ENCODE data around the gene MIS12.

The MIS12 gene

DNA sequence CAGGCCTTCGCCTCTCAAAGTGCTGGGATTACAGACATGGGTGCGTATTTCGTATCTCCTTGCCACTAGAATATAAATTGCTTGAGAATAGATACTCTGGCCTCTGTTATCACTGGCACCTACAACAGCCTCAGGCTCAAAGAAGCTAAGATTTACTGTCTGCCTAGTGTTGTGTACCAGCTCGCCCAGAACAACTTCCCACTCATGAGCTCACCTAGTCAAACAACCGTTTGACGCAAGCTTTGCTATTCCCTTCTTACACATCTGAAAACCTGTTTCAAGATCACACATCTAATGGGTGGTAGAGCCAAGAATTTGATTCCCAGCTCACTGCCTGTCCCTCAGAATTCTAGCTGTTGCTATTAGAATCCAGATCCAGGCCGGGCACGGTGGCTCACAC lies 24.4 kb downstream of the MIS12 start:
- Histone ChIP-seq H2AK5ac (ENCODE audit: low read depth, low read length) (no peak overlapping the region), H3K36me3 (replicated peaks in 1 of 2; ENCODE audit: control insufficient read depth in 2 of 2, insufficient read depth in 2 of 2, low read length in 2 of 2) (no peaks in the 10 kb centered on the region), H4K91ac (ENCODE audit: low read depth, low read length, poor library complexity) (no peak overlapping the region), H3K4ac (ENCODE audit: low read length) (no peak overlapping the region), H3K27me3 (ENCODE audit: control insufficient read depth in 3 of 3, insufficient read depth in 3 of 3, low read depth in 1 of 3, low read length in 3 of 3) (no peaks in the 10 kb centered on the region), H3K4me3 (ENCODE audit: low read length in 2 of 2) (no peak overlapping the region), H3K27ac (replicated peaks; ENCODE audit: low read length) (peak overlapping the region; percentile 1), H3K18ac (ENCODE audit: low read length) (no peak overlapping the region), H3K79me1 (ENCODE audit: low read depth, low read length) (no peaks in the 10 kb centered on the region), H2AFZ (ENCODE audit: low read length) (no peak overlapping the region), H3K9ac (ENCODE audit: low read depth, low read length, poor library complexity) (no peak overlapping the region), H2BK15ac (ENCODE audit: low read length) (no peak overlapping the region), H3K4me2 (ENCODE audit: insufficient read depth, low read length, poor library complexity, severe bottlenecking) (no peak overlapping the region), H3K23ac (ENCODE audit: low read depth, low read length, poor library complexity) (no peak overlapping the region), H2BK12ac (ENCODE audit: low read length) (no peak overlapping the region), H3K4me1 (ENCODE audit: control insufficient read depth in 2 of 2, insufficient read depth in 1 of 2, low read depth in 1 of 2, low read length in 2 of 2) (peaks cover 6 to 13% of the 10 kb centered on the region in 2 donors), H3K9me3 (replicated peaks in 1 of 2; ENCODE audit: control insufficient read depth in 2 of 2, insufficient read depth in 1 of 2, low read depth in 1 of 2, low read length in 2 of 2) (no peaks in the 10 kb centered on the region), H2BK5ac (ENCODE audit: low read length) (no peak overlapping the region), H3K14ac (ENCODE audit: low read length) (no peak overlapping the region), H4K8ac (ENCODE audit: low read depth, low read length) (no peak overlapping the region), H2BK120ac (ENCODE audit: low read depth, low read length) (no peak overlapping the region)
- no CpG with 5 or more reads among the region's 8 CpGs for WGBS, 2 donors (ENCODE audit: extremely low coverage in 2 of 2, insufficient read length in 2 of 2, insufficient replicate concordance in 1 of 2)
- DNase-seq (ENCODE audit: low spot score): no peak

DNA sequence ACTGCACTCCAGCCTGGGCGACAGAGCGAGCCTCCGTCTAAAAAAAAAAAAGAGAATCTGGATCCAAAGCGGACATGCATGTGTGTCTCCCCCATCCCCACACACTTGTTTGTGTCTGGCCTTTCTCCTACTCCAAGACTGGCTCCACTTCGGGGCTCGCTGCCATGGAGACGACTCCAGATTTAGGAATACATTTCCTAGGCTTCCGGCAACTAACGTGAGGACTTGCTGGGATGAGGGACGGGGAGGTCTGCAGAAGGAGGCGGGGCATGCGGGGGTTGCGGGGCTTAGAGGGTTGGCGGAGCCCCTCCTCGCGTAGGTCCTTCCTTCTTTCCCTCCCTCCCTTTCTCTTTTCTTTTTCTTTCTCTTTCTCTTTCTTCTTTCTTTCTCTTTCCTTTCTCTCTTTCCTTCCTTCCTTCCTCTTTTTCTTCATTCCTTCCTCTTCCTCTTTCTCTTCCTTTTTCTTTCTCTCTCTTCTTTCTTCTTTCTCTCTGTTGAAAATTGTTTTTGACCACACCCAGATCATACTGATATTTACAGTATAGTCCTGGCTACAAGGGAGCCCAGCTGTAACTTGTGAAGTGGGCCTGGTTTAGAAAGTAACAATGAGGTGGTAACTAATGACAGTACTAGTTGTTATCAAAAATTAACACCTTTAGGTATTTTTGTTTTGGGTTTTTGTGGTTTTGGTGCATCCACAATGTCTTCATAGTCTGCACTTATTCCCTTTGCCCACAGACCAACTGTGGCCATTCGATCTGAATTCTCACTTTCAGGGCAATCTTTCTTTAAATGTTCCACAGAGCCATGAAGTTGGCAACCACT lies 25.2 kb downstream of the MIS12 start:
- H2BK5ac ChIP-seq (ENCODE audit: low read length): no peak overlapping the region
- H3K18ac ChIP-seq (ENCODE audit: low read length): no peak overlapping the region
- H3K14ac ChIP-seq (ENCODE audit: low read length): no peak overlapping the region
- no peaks in the 10 kb centered on the region for H3K79me1 ChIP-seq (ENCODE audit: low read depth, low read length)
- peaks cover 6 to 13% of the 10 kb centered on the region in 2 donors for H3K4me1 ChIP-seq (ENCODE audit: control insufficient read depth in 2 of 2, insufficient read depth in 1 of 2, low read depth in 1 of 2, low read length in 2 of 2)
- H2AFZ ChIP-seq (ENCODE audit: low read length): peak overlapping the region; percentile 58
- WGBS, 2 donors (ENCODE audit: extremely low coverage in 2 of 2, insufficient read length in 2 of 2, insufficient replicate concordance in 1 of 2): no CpG with 5 or more reads among the region's 17 CpGs
- no peak overlapping the region for H3K23ac ChIP-seq (ENCODE audit: low read depth, low read length, poor library complexity)
- no peak overlapping the region for H2BK120ac ChIP-seq (ENCODE audit: low read depth, low read length)
- no peak overlapping the region for H3K27ac ChIP-seq (replicated peaks; ENCODE audit: low read length)
- H2AK5ac ChIP-seq (ENCODE audit: low read depth, low read length): no peak overlapping the region
- H4K91ac ChIP-seq (ENCODE audit: low read depth, low read length, poor library complexity): no peak overlapping the region
- H2BK12ac ChIP-seq (ENCODE audit: low read length): no peak overlapping the region
- no peak for DNase-seq (ENCODE audit: low spot score)
- no peak overlapping the region for H3K9ac ChIP-seq (ENCODE audit: low read depth, low read length, poor library complexity)
- H3K4me2 ChIP-seq (ENCODE audit: insufficient read depth, low read length, poor library complexity, severe bottlenecking): no peak overlapping the region
- no peaks in the 10 kb centered on the region for H3K27me3 ChIP-seq (ENCODE audit: control insufficient read depth in 3 of 3, insufficient read depth in 3 of 3, low read depth in 1 of 3, low read length in 3 of 3)
- no peak overlapping the region for H3K4ac ChIP-seq (ENCODE audit: low read length)
- no peaks in the 10 kb centered on the region for H3K9me3 ChIP-seq (replicated peaks in 1 of 2; ENCODE audit: control insufficient read depth in 2 of 2, insufficient read depth in 1 of 2, low read depth in 1 of 2, low read length in 2 of 2)
- H3K4me3 ChIP-seq (ENCODE audit: low read length in 2 of 2): no peak overlapping the region
- H3K36me3 ChIP-seq (replicated peaks in 1 of 2; ENCODE audit: control insufficient read depth in 2 of 2, insufficient read depth in 2 of 2, low read length in 2 of 2): no peaks in the 10 kb centered on the region
- H4K8ac ChIP-seq (ENCODE audit: low read depth, low read length): no peak overlapping the region
- H2BK15ac ChIP-seq (ENCODE audit: low read length): no peak overlapping the region

DNA sequence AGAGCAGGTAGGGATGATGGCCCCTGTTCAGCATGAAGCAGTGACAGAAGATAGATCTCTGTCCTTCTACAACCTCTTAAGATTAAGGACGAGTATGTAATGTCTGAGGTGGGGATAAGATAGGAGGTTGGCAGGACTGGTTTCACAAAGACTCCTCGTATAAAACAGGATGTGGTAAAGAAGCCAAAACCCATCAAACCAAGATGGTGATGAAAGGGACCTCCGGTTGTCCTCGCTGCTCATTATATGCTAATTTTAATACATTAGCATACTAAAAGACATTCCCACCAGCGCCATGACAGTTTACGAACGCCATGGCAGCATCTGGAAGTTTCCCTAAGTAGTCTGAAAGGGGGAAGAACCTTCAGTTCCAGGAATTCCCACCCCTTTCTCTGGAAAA lies 27.3 kb downstream of the MIS12 start:
- H2AFZ ChIP-seq (ENCODE audit: low read length): no peak overlapping the region
- H3K27me3 ChIP-seq (ENCODE audit: control insufficient read depth in 3 of 3, insufficient read depth in 3 of 3, low read depth in 1 of 3, low read length in 3 of 3): no peaks in the 10 kb centered on the region
- H3K23ac ChIP-seq (ENCODE audit: low read depth, low read length, poor library complexity): no peak overlapping the region
- H2AK5ac ChIP-seq (ENCODE audit: low read depth, low read length): no peak overlapping the region
- no peak overlapping the region for H3K18ac ChIP-seq (ENCODE audit: low read length)
- no peak overlapping the region for H3K4me2 ChIP-seq (ENCODE audit: insufficient read depth, low read length, poor library complexity, severe bottlenecking)
- no peak overlapping the region for H2BK5ac ChIP-seq (ENCODE audit: low read length)
- no peak overlapping the region for H3K27ac ChIP-seq (replicated peaks; ENCODE audit: low read length)
- H3K79me1 ChIP-seq (ENCODE audit: low read depth, low read length): no peaks in the 10 kb centered on the region
- no peak overlapping the region for H3K4ac ChIP-seq (ENCODE audit: low read length)
- H3K9me3 ChIP-seq (replicated peaks in 1 of 2; ENCODE audit: control insufficient read depth in 2 of 2, insufficient read depth in 1 of 2, low read depth in 1 of 2, low read length in 2 of 2): no peaks in the 10 kb centered on the region
- H3K4me3 ChIP-seq (ENCODE audit: low read length in 2 of 2): no peak overlapping the region
- H4K8ac ChIP-seq (ENCODE audit: low read depth, low read length): no peak overlapping the region
- H3K4me1 ChIP-seq (ENCODE audit: control insufficient read depth in 2 of 2, insufficient read depth in 1 of 2, low read depth in 1 of 2, low read length in 2 of 2): peaks cover 5 to 9% of the 10 kb centered on the region in 2 donors
- no peak overlapping the region for H2BK12ac ChIP-seq (ENCODE audit: low read length)
- H2BK15ac ChIP-seq (ENCODE audit: low read length): no peak overlapping the region
- DNase-seq (ENCODE audit: low spot score): no peak
- WGBS, 2 donors (ENCODE audit: extremely low coverage in 2 of 2, insufficient read length in 2 of 2, insufficient replicate concordance in 1 of 2): no CpG with 5 or more reads among the region's 7 CpGs
- H2BK120ac ChIP-seq (ENCODE audit: low read depth, low read length): no peak overlapping the region
- no peak overlapping the region for H3K14ac ChIP-seq (ENCODE audit: low read length)
- H3K9ac ChIP-seq (ENCODE audit: low read depth, low read length, poor library complexity): no peak overlapping the region
- H3K36me3 ChIP-seq (replicated peaks in 1 of 2; ENCODE audit: control insufficient read depth in 2 of 2, insufficient read depth in 2 of 2, low read length in 2 of 2): no peaks in the 10 kb centered on the region
- no peak overlapping the region for H4K91ac ChIP-seq (ENCODE audit: low read depth, low read length, poor library complexity)

DNA sequence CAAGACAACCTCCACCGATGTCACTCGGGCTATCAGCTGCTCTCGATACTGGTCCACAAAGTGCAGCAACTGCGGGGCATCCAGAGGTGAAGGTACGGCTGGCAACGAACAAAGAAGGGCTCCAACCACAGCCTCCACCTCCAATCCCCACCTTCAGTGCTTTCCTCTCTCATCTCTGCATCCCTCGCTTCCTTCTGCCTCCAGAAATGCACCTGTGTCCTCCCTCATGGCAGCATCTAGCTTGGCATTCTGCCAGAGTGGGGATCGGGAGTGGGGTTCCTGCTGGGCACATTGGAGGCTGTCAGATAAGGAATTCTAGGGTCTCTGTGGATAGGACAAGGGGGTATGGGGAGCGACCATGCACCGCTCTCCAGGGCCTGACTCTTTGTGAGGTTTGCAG lies 28.6 kb downstream of the MIS12 start:
- Histone ChIP-seq H2BK15ac (ENCODE audit: low read length) (no peak overlapping the region), H3K23ac (ENCODE audit: low read depth, low read length, poor library complexity) (no peak overlapping the region), H2BK5ac (ENCODE audit: low read length) (no peak overlapping the region), H3K79me1 (ENCODE audit: low read depth, low read length) (no peaks in the 10 kb centered on the region), H2AK5ac (ENCODE audit: low read depth, low read length) (no peak overlapping the region), H3K9ac (ENCODE audit: low read depth, low read length, poor library complexity) (no peak overlapping the region), H3K4me2 (ENCODE audit: insufficient read depth, low read length, poor library complexity, severe bottlenecking) (no peak overlapping the region), H4K91ac (ENCODE audit: low read depth, low read length, poor library complexity) (no peak overlapping the region), H2BK12ac (ENCODE audit: low read length) (no peak overlapping the region), H3K4me1 (ENCODE audit: control insufficient read depth in 2 of 2, insufficient read depth in 1 of 2, low read depth in 1 of 2, low read length in 2 of 2) (no peaks in the 10 kb centered on the region), H4K8ac (ENCODE audit: low read depth, low read length) (no peak overlapping the region), H3K27me3 (ENCODE audit: control insufficient read depth in 3 of 3, insufficient read depth in 3 of 3, low read depth in 1 of 3, low read length in 3 of 3) (no peaks in the 10 kb centered on the region), H2BK120ac (ENCODE audit: low read depth, low read length) (no peak overlapping the region), H3K14ac (ENCODE audit: low read length) (no peak overlapping the region), H3K4me3 (ENCODE audit: low read length in 2 of 2) (no peak overlapping the region), H3K4ac (ENCODE audit: low read length) (no peak overlapping the region), H3K18ac (ENCODE audit: low read length) (peak overlapping the region; percentile 3), H3K36me3 (replicated peaks in 1 of 2; ENCODE audit: control insufficient read depth in 2 of 2, insufficient read depth in 2 of 2, low read length in 2 of 2) (no peaks in the 10 kb centered on the region), H2AFZ (ENCODE audit: low read length) (no peak overlapping the region), H3K27ac (replicated peaks; ENCODE audit: low read length) (no peak overlapping the region), H3K9me3 (replicated peaks in 1 of 2; ENCODE audit: control insufficient read depth in 2 of 2, insufficient read depth in 1 of 2, low read depth in 1 of 2, low read length in 2 of 2) (no peaks in the 10 kb centered on the region)
- no peak for DNase-seq (ENCODE audit: low spot score)
- no CpG with 5 or more reads among the region's 10 CpGs for WGBS, 2 donors (ENCODE audit: extremely low coverage in 2 of 2, insufficient read length in 2 of 2, insufficient replicate concordance in 1 of 2)
